GM23338 (cell line): ENCODE measurements around the gene SYNPR.

Source experiments
- EZH2 ChIP-seq: fragments of 200-600 bp; sonication (generic); IDR thresholded peaks from one replicate; pipeline ENCODE4 v1.8.0; 2017; ENCODE audit warnings: antibody characterized with exemption, mild to moderate bottlenecking, low read depth; ENCODE audit not compliant: unreplicated experiment
- ZNF114 ChIP-seq: fragments of 250-450 bp; sonication (Bioruptor Pico); IDR thresholded peaks from 2 replicates; pipeline ENCODE4 v1.5.0; 2020; ENCODE audit warnings: mild to moderate bottlenecking, moderate library complexity
- TF ChIP-seq, protein P1 (sequence below), 2 experiments: fragments of 200-600 bp in 1 of 2; sonication (generic) in 1 of 2; conservative IDR thresholded peaks; 2 replicates each; pipeline versions ENCODE4 v1.5.1 to v1.6.1; 2016 to 2017; ENCODE audit warnings: antibody characterized with exemption in 2 of 2, low read depth in 2 of 2, mild to moderate bottlenecking in 2 of 2, moderate library complexity in 1 of 2
- TF ChIP-seq, protein P2 (sequence below): IDR thresholded peaks from one replicate; pipeline ENCODE4 v1.6.1; 2018; ENCODE audit warnings: antibody characterized with exemption; ENCODE audit not compliant: unreplicated experiment

DNA sequence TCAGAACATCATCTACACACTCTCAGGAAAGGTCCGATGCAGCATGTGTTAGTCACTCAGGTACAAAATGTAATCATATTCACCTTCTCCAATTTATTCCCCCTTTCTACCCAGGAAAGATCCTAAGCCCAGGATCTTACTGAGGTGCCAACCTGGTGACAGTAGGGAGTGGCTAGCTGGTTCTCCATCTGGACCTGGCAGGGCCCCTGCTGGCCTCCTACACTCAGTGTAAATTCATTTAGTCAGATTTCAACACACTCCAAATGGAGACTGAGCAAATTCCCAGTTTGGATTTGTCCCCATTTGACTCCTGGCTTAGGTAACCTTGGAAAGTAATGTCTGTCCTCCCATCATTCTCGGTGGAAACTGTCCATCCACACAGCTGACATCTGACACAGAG, 47.3 kb downstream of the SYNPR start:
- TF ChIP-seq, protein P1, sequence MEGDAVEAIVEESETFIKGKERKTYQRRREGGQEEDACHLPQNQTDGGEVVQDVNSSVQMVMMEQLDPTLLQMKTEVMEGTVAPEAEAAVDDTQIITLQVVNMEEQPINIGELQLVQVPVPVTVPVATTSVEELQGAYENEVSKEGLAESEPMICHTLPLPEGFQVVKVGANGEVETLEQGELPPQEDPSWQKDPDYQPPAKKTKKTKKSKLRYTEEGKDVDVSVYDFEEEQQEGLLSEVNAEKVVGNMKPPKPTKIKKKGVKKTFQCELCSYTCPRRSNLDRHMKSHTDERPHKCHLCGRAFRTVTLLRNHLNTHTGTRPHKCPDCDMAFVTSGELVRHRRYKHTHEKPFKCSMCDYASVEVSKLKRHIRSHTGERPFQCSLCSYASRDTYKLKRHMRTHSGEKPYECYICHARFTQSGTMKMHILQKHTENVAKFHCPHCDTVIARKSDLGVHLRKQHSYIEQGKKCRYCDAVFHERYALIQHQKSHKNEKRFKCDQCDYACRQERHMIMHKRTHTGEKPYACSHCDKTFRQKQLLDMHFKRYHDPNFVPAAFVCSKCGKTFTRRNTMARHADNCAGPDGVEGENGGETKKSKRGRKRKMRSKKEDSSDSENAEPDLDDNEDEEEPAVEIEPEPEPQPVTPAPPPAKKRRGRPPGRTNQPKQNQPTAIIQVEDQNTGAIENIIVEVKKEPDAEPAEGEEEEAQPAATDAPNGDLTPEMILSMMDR (conservative IDR thresholded peaks at IDR 0.05; ENCODE audit: low read depth in 2 of 2): no peak
- TF ChIP-seq ZNF114 (CRISPR knock-in tag) (no peak), EZH2 (no peak)
- TF ChIP-seq, protein P2, sequence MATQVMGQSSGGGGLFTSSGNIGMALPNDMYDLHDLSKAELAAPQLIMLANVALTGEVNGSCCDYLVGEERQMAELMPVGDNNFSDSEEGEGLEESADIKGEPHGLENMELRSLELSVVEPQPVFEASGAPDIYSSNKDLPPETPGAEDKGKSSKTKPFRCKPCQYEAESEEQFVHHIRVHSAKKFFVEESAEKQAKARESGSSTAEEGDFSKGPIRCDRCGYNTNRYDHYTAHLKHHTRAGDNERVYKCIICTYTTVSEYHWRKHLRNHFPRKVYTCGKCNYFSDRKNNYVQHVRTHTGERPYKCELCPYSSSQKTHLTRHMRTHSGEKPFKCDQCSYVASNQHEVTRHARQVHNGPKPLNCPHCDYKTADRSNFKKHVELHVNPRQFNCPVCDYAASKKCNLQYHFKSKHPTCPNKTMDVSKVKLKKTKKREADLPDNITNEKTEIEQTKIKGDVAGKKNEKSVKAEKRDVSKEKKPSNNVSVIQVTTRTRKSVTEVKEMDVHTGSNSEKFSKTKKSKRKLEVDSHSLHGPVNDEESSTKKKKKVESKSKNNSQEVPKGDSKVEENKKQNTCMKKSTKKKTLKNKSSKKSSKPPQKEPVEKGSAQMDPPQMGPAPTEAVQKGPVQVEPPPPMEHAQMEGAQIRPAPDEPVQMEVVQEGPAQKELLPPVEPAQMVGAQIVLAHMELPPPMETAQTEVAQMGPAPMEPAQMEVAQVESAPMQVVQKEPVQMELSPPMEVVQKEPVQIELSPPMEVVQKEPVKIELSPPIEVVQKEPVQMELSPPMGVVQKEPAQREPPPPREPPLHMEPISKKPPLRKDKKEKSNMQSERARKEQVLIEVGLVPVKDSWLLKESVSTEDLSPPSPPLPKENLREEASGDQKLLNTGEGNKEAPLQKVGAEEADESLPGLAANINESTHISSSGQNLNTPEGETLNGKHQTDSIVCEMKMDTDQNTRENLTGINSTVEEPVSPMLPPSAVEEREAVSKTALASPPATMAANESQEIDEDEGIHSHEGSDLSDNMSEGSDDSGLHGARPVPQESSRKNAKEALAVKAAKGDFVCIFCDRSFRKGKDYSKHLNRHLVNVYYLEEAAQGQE: no peak
